Motor neuron (in vitro differentiated cells): ENCODE data around the gene HES4. TPM values are rescaled to one million over a fixed set of nuclear protein-coding genes. Genes with fewer than 3 reads are reported as not detected.

Source experiments
- ATAC-seq, 8 experiments: fragments of 200-7000 bp; cut with Tn5 transposase; replicated peaks in 6 of 8; 2 replicates each; pipeline ENCODE4 v1.8.0; 2021; ENCODE audit warnings: mild to moderate bottlenecking in 8 of 8, moderate library complexity in 8 of 8
- H3K27ac ChIP-seq, 2 donors: fragments of 250-450 bp; sonication (Bioruptor Pico); 2 replicates each; pipeline ENCODE4 v1.9.0; 2021; ENCODE audit warnings: antibody characterized with exemption in 2 of 2, mild to moderate bottlenecking in 2 of 2, moderate library complexity in 1 of 2
- H3K4me1 ChIP-seq, 2 donors: fragments of 250-450 bp; sonication (Bioruptor Pico); replicated peaks in 1 of 2; 2 replicates each; pipeline ENCODE4 v1.6.1; 2021; ENCODE audit warnings: antibody characterized with exemption in 2 of 2, mild to moderate bottlenecking in 2 of 2, moderate library complexity in 1 of 2
- H3K4me3 ChIP-seq, 5 donors: fragments of 250-450 bp; sonication (Bioruptor Pico); 2 replicates each; pipeline ENCODE4 v1.9.0; 2021; ENCODE audit warnings: antibody characterized with exemption in 5 of 5, mild to moderate bottlenecking in 5 of 5, moderate library complexity in 4 of 5
- WGBS, 10 experiments: fragments of 450-650 bp; shearing (Covaris generic); methylation state at CpG; one replicate each; pipeline ENCODE4 v1.0.0; 2022; 5-methylcytosine and 5-hydroxymethylcytosine counted together
- in situ Hi-C, 9 experiments: fragments of 400-800 bp; cut with MboI; loops; one replicate each; pipeline ENCODE4 v1.15.0; 2021; ENCODE audit warnings: low sequenced_read_pairs in 9 of 9, low pct_unique_long_range_greater_than_20kb in 2 of 9; ENCODE audit not compliant: unreplicated experiment in 9 of 9
- total RNA-seq, 8 experiments: library from RNA; unstranded; fragments of 300-600 nt; gene quantifications; 2 replicates each; pipeline versions ENCODE4 v1.2.3 to v1.2.4, GENCODE V29; 2022

Gene HES4, protein sequence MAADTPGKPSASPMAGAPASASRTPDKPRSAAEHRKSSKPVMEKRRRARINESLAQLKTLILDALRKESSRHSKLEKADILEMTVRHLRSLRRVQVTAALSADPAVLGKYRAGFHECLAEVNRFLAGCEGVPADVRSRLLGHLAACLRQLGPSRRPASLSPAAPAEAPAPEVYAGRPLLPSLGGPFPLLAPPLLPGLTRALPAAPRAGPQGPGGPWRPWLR
- total RNA-seq: 100 to 1,000 TPM in 1 of 8 experiments, 10 to 100 TPM in 4, 1 to 10 TPM in 2, under 1 TPM in 1; 0.45 to 100 (median 43.1) TPM

DNA sequence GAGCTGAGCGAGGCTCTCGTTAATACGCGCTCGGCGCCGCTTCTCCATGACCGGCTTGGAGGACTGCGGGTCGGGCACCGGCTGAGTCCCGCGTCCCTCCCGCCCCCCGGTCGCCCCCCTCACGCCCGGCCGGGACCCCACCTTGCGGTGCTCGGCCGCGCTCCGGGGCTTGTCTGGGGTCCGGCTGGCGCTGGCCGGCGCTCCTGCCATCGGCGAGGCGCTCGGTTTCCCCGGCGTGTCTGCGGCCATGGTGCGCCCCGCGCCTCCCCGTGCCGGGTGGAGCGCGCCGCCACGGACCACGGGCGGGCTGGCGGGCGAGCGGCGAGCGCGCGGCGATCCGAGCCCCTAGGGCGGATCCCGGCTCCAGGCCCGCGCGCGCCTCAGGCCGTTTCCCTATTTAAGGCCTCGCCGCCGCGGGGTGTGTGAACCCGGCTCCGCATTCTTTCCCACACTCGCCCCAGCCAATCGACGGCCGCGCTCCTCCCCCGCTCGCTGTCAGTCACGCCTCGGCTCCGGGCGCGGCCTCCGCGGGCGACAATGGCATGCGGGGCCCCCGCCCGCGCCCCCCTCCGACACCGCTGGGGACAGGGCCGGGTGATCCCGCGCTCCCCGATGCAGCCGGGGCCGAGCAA is at the start of gene HES4:
Gene HES4, minus strand, starts transcription at position 373 of the 632 bp plus-strand sequence. Its CDS starts 124 bp downstream, at position 249.
- in situ Hi-C loops: loop anchor here in 2 of 9 experiments (25.0 kb wide), 1 partner anchor 262 kb away; the partner anchor contains the start of gene UBE2J2 (in 2 of the 2)
- peak; percentile 52 to 73 (median 62) for ATAC-seq
- H3K27ac ChIP-seq: peak within 1 kb of the TSS; percentile 96 to 98
- H3K4me3 ChIP-seq: peak within 1 kb of the TSS; percentile 52 to 99 (median 55)
- peaks cover 29 to 43% of the 10 kb centered on the region in 2 donors for H3K4me1 ChIP-seq
- WGBS, 10 experiments: no CpG with 5 or more reads among the region's 95 CpGs

DNA sequence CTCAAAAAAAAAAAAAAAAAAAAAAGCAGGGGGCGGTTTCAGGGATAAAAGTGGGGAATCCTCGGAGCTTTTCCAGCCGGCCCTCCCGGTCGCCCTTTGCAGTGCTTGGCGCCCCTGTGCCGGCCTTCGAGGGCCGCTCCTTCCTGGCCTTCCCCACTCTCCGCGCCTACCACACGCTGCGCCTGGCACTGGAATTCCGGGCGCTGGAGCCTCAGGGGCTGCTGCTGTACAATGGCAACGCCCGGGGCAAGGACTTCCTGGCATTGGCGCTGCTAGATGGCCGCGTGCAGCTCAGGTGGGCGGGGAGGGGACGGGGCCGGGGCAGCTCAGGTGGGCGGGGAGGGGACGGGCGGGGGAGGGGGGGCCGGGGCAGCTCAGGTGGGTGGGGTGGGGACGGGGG is 48.9 kb upstream of the HES4 start:
- no peak for ATAC-seq
- 93 to 99% (median 94%) methylated on average over 5 to 16 of the region's 28 CpGs; no CpG with 5 or more reads in 7 of the 10 experiments for WGBS, 10 experiments
- Histone ChIP-seq H3K27ac (no peak overlapping the region), H3K4me1 (no peaks in the 10 kb centered on the region), H3K4me3 (no peak overlapping the region)
- in situ Hi-C loops: no loop called here

DNA sequence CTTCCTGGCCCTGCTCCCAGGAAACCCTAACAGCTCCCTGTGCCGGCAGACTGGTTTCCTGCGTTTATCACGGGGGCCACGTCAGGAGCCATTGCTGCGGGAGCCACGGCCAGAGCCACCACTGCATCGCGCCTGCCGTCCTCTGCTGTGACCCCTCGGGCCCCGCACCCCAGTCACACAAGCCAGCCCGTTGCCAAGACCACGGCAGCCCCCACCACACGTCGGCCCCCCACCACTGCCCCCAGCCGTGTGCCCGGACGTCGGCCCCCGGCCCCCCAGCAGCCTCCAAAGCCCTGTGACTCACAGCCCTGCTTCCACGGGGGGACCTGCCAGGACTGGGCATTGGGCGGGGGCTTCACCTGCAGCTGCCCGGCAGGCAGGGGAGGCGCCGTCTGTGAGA is 48.1 kb upstream of the HES4 start:
- WGBS, 10 experiments: no CpG with 5 or more reads among the region's 25 CpGs
- ATAC-seq: no peak
- in situ Hi-C loops: no loop called here
- no peak overlapping the region for H3K4me3 ChIP-seq
- no peaks in the 10 kb centered on the region for H3K4me1 ChIP-seq
- H3K27ac ChIP-seq: no peak overlapping the region

DNA sequence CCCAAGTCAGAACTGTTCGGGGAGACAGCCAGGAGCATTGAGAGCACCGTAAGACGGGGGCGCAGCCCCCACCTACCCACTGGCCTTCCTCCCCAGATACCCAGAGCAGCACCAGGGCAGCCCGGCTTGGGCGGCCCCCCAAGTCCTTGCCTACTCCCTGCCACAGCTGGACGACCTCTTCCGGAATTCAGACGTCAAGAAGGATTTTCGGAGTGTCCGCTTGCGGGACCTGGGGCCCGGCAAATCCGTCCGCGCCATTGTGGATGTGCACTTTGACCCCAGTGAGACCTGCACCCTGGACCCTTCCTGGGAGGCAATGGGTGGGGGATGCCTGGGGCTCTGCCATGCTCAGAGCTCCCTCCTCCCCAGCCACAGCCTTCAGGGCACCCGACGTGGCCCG is 47.5 kb upstream of the HES4 start:
- no peak for ATAC-seq
- Histone ChIP-seq H3K4me3 (no peak overlapping the region), H3K27ac (no peak overlapping the region), H3K4me1 (no peaks in the 10 kb centered on the region)
- in situ Hi-C loops: no loop called here
- 87 to 95% (median 91%) methylated on average over 3 to 11 of the region's 19 CpGs; no CpG with 5 or more reads in 6 of the 10 experiments for WGBS, 10 experiments

DNA sequence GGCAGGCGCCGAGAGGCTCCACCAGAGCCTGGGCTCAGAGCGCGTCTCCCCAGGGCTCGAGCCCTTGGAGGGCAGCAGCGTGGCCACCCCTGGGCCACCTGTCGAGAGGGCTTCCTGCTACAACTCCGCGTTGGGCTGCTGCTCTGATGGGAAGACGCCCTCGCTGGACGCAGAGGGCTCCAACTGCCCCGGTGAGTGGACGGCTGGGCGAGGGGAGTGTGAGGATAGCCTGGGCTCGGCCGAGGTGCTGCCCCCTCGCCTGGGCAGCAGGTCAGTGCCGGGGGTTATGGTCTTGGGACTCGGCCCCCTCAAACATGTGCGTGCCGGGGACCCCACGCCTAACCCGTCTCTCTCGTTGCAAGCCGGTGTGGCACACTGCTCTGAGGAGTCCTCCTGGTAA is 46.9 kb upstream of the HES4 start:
- no peak for ATAC-seq
- Histone ChIP-seq H3K4me1 (no peaks in the 10 kb centered on the region), H3K4me3 (no peak overlapping the region), H3K27ac (no peak overlapping the region)
- in situ Hi-C loops: no loop called here
- 100% methylated on average over 2 to 4 of the region's 26 CpGs; no CpG with 5 or more reads in 8 of the 10 experiments for WGBS, 10 experiments

DNA sequence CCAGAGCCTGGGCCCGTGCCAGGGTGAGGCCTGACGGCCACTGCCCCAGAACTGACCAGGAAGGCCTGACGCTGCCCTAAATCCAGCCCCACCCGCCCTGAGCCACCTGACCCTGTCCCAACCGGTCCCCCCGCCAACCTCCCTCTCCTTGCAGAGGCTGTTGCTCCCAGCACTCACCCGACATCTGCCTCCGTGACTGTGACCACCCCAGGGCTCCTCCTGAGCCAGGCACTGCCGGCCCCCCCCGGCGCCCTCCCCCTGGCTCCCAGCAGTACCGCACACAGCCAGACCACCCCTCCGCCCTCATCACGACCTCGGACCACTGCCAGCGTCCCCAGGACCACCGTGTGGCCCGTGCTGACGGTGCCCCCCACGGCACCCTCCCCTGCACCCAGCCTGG is 46.3 kb upstream of the HES4 start:
- in situ Hi-C loops: no loop called here
- no peak for ATAC-seq
- no peaks in the 10 kb centered on the region for H3K4me1 ChIP-seq
- WGBS, 10 experiments: no CpG with 5 or more reads among the region's 20 CpGs
- no peak overlapping the region for H3K4me3 ChIP-seq
- no peak overlapping the region for H3K27ac ChIP-seq

DNA sequence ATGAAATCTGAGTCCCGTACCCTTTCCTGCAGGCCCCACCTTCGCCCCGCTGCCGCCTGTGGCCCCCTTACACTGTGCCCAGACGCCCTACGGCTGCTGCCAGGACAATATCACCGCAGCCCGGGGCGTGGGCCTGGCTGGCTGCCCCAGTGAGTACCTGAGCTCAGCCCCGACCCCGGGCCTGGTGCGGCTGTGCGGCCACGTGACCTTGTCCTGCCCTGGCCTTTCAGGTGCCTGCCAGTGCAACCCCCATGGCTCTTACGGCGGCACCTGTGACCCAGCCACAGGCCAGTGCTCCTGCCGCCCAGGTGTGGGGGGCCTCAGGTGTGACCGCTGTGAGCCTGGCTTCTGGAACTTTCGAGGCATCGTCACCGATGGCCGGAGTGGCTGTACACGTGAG is 45.2 kb upstream of the HES4 start:
- in situ Hi-C loops: no loop called here
- 96 to 100% (median 100%) methylated on average over 1 to 10 of the region's 23 CpGs; no CpG with 5 or more reads in 4 of the 10 experiments for WGBS, 10 experiments
- Histone ChIP-seq H3K27ac (no peak overlapping the region), H3K4me1 (peaks cover 4% of the 10 kb centered on the region in 2 donors), H3K4me3 (no peak overlapping the region)
- ATAC-seq: no peak

DNA sequence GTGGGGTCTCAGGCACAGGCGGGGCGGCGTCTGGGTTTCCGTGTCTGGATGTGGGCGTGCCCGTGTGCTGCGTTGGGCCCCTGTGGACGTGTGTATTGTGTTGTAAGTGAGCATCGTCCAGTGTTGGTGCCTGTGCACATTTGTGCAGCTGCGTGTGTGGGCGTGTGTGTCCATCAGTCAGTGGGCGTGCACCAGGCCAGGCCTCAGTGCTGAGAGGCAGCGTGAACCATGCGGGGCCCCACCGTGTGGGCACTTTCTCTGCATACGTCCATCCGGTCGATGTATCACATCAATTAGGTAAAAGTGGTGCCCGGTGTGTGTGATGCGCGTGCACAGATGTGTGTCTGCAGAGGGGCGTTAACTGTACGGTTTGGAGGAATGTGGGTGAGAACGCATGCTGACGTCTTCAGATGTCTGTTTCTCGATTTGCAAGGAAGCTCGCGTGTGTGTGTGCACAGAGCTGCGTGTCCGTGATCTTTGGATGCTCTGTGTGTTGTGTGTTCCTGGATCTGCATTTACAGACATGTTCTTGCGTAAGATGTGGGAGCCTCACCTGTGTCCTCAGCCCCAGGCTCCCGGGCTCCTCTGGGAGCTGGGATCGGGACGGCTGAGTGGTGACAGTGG is 44.7 kb upstream of the HES4 start:
- WGBS, 10 experiments: 81 to 100% (median 94%) methylated on average over 4 to 19 of the region's 34 CpGs; no CpG with 5 or more reads in 4 of the 10 experiments
- peaks cover 10% of the 10 kb centered on the region in 2 donors for H3K4me1 ChIP-seq
- in situ Hi-C loops: no loop called here
- H3K4me3 ChIP-seq: no peak overlapping the region
- no peak for ATAC-seq
- no peak overlapping the region for H3K27ac ChIP-seq

DNA sequence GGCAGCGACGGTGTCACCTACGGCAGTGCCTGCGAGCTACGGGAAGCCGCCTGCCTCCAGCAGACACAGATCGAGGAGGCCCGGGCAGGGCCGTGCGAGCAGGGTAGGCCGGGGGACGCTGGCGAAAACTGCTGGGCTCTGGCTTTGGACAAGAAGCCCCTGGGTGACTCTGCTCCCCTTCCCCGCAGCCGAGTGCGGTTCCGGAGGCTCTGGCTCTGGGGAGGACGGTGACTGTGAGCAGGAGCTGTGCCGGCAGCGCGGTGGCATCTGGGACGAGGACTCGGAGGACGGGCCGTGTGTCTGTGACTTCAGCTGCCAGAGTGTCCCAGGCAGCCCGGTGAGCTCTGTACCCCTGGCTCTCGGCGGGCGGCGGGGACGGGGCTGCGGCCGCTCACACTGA is 44.0 kb upstream of the HES4 start:
- in situ Hi-C loops: no loop called here

DNA sequence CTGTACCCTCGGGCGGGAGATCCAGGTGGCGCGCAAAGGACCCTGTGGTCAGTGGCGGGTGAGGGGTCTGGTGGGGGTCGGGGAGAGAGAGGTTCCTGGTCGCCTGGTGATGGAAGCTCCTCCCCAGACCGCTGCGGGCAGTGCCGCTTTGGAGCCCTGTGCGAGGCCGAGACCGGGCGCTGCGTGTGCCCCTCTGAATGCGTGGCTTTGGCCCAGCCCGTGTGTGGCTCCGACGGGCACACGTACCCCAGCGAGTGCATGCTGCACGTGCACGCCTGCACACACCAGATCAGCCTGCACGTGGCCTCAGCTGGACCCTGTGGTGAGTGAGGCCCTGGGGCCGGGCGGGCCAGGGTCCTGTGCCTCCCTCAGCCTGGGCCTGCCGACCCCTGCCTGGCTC is 43.5 kb upstream of the HES4 start:
- WGBS, 10 experiments: 85 to 96% (median 95%) methylated on average over 4 to 10 of the region's 27 CpGs; no CpG with 5 or more reads in 6 of the 10 experiments
- Histone ChIP-seq H3K27ac (no peak overlapping the region), H3K4me1 (peaks cover 22% of the 10 kb centered on the region in 2 donors), H3K4me3 (no peak overlapping the region)
- in situ Hi-C loops: no loop called here
- no peak for ATAC-seq

More for the DNA sequence above, 44.0 kb upstream of the HES4 start:
- Histone ChIP-seq H3K4me3 (no peak overlapping the region), H3K4me1 (peaks cover 16 to 17% of the 10 kb centered on the region in 2 donors), H3K27ac (no peak overlapping the region)
- no peak for ATAC-seq
- 87 to 96% (median 93%) methylated on average over 5 to 13 of the region's 33 CpGs; no CpG with 5 or more reads in 7 of the 10 experiments for WGBS, 10 experiments

DNA sequence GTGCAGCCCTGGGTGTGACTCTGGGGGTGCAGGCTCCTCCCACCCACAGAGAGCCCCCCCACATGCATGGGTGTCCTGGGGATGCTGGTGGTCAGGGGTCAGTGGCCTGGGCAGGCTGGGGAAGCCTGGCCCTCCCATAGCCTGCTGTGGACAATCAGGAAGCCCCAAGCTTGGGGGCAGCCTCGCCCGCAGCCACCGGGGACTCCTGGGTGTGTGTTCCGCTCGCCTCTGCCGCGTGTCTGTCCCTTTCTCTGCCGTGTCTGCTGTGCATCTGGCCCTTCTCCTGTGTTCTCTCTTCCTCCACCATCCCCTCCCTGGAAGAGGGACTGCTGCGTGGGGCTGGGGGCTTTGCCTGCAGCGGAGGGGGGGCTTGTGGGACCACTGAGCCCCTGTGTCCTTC is 42.9 kb upstream of the HES4 start:
- H3K4me3 ChIP-seq: no peak overlapping the region
- ATAC-seq: no peak
- 67 to 100% methylated on average over 3 to 5 of the region's 10 CpGs; no CpG with 5 or more reads in 8 of the 10 experiments for WGBS, 10 experiments
- no peak overlapping the region for H3K27ac ChIP-seq
- H3K4me1 ChIP-seq: peaks cover 27% of the 10 kb centered on the region in 2 donors
- in situ Hi-C loops: no loop called here

DNA sequence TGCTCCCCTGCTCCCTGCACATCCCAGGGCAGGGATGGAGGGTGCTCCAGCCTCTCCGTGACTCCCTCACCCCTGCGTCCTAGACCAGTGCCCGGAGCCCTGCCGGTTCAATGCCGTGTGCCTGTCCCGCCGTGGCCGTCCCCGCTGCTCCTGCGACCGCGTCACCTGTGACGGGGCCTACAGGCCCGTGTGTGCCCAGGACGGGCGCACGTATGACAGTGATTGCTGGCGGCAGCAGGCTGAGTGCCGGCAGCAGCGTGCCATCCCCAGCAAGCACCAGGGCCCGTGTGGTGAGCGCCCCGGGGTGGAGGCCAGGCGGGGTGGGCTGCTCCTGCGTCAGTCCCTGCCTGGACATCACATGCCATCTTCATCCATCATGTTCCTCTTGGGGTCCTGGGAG is 42.0 kb upstream of the HES4 start:
- WGBS, 10 experiments: 90 to 100% methylated on average over 8 to 14 of the region's 25 CpGs; no CpG with 5 or more reads in 8 of the 10 experiments
- Histone ChIP-seq H3K4me1 (peaks cover 27 to 31% of the 10 kb centered on the region in 2 donors), H3K4me3 (no peak overlapping the region), H3K27ac (no peak overlapping the region)
- in situ Hi-C loops: no loop called here
- no peak for ATAC-seq

DNA sequence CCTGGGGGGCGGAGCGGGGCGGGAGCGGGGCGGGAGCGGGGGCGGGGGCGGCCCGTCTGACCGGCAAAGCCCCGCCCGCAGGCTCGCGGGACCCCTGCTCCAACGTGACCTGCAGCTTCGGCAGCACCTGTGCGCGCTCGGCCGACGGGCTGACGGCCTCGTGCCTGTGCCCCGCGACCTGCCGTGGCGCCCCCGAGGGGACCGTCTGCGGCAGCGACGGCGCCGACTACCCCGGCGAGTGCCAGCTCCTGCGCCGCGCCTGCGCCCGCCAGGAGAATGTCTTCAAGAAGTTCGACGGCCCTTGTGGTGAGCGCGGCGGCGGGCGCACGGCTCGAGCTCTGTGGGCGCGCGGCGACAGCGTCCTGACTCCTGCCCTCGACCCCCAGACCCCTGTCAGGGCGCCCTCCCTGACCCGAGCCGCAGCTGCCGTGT is 41.2 kb upstream of the HES4 start:
- ATAC-seq: peak in 7 of 8 experiments; percentile 10 to 44 (median 36)
- 40% methylated on average over 4 of the region's 60 CpGs; no CpG with 5 or more reads in 9 of the 10 experiments for WGBS, 10 experiments
- Histone ChIP-seq H3K4me1 (peaks cover 27 to 32% of the 10 kb centered on the region in 2 donors), H3K4me3 (peak overlapping the region in 1 of 5 donors; percentile 11), H3K27ac (no peak overlapping the region)
- in situ Hi-C loops: no loop called here
